ENCODE results near the gene WDR86. TPM values are rescaled to one million over a fixed set of nuclear protein-coding genes. Genes with fewer than 3 reads are reported as not detected.

WDR86 gene, protein sequence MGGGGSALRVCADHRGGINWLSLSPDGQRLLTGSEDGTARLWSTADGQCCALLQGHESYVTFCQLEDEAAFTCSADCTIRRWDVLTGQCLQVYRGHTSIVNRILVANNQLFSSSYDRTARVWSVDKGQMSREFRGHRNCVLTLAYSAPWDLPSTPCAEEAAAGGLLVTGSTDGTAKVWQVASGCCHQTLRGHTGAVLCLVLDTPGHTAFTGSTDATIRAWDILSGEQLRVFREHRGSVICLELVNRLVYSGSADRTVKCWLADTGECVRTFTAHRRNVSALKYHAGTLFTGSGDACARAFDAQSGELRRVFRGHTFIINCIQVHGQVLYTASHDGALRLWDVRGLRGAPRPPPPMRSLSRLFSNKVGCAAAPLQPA
- not detected for polyA plus RNA-seq (2012; ENCODE audit: insufficient read depth, insufficient read length)

DNA sequence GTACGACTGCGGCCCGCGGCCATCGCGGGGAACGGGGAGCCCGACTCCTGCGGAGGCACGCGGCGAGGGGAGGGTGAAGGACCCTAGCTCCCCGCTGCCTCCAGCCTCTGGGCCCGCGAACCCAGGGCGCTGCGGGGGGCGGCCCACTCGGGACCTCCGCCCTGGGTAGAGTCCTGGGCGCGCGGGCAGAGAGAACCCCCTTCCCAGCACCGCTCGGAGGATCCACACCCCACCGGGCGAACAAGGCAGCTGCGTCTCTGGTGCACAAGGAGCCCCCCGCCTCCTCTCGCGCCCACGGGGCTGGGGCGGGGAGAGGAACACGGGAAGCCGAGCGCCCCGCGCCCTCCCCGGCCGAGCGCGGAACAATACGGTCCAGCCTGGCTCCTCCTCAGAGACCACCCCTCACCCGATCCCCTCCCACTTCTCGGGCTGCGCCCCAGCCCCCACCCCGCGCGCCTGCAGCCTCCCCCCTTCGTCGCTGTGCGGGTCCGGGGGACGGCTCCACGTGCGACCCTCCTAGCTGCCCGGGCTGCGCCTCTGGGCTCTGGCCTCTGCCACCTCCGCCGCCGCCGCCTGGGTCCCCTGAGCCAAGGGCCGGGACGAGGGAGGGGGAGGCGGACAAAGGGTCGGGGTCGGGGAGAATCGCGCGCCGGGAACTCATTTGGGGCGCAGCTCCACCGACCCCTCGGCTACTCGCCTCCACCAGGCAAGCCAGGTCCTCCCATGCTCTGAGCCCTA lies at the start of gene WDR86:
TSS of gene WDR86 (minus strand) at position 372 of the 738 bp plus-strand sequence. CDS start 449 bp downstream, outside the sequence.
- DNase-seq (ENCODE audit: low read depth, low spot score): no peak
- H3K4me3 ChIP-seq (ENCODE audit: low read length): no peak within 1 kb of the TSS

DNA sequence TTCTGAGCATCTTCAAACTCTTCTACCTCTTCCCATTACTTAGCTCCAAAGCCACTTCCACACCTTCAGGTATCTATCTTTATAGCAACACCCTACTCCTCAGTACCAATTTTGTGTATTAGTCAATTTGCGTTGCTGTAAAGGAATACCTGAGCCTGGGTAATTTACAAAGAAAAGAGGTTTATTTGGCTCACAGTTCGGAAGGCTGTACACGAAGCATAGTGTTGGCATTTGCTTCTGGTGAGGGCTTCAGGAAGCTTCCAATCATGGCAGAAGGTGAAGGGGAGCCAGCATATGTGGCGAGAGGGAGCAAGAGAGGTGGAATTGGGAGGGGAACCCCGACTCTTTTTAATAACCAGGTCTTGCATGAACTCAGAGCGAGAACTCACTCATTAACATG lies 47.7 kb upstream of the WDR86 start:
- no peak for DNase-seq (ENCODE audit: low read depth, low spot score)
- H3K4me3 ChIP-seq (ENCODE audit: low read length): no peak overlapping the region

DNA sequence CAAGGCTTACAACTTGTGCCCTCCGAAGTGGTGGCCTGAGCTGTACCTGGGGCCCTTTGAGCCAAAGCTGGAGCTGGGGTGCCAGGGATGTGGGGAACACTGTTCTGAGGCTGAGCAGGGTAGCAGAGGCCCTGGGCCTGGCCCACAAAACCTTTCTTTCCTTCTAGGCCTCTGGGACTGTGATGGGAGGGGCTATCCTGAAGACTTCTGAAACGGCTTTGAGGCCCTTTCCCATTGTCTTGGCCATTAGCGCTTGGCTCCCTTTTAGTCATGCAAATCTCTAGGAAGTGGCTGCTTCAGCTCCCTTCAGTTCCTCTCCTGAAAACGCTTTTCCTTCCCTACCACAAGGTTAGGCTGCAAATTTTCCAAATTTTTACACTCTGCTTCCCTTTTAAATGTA lies 46.9 kb upstream of the WDR86 start:
- no peak overlapping the region for H3K4me3 ChIP-seq (ENCODE audit: low read length)
- no peak for DNase-seq (ENCODE audit: low read depth, low spot score)

DNA sequence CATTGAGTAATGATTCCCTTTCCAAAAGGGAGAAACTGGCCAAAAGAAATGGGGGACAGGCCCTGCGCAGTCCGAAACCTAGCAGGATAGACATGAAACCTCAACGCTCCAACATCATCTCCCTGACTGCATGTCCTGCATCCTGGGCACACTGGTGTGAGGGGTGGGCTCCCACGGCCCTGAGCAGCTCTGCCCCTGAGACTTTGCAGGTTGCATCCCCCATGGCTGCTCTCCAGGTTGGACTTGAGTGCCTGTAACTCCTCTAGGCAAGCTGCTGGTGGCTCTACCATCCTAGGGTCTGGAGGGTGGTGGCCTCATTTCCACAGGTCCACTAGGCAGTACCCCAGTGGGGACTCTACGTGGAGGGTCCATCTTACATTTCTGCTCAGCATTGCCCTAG lies 46.4 kb upstream of the WDR86 start:
- DNase-seq (ENCODE audit: low read depth, low spot score): no peak
- no peak overlapping the region for H3K4me3 ChIP-seq (ENCODE audit: low read length)

DNA sequence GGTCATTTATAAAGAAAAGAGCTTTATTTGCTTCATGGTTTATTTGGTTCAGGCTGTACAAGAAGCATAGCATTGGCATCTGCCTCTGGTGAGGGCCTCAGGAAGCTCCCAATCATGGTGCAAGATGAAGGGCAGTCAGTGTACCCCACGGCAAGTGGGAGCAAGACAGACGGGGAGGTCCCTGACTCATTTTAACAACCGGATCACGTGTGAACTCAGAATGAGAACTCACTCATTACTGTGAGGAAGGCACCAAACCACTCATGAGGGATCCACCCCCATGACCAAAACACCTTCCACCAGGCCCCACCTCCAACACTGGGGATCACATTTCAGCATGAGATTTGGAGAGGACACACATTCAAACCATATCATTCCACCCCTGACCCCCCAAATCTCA lies 45.9 kb upstream of the WDR86 start:
- no peak overlapping the region for H3K4me3 ChIP-seq (ENCODE audit: low read length)
- DNase-seq (ENCODE audit: low read depth, low spot score): no peak

DNA sequence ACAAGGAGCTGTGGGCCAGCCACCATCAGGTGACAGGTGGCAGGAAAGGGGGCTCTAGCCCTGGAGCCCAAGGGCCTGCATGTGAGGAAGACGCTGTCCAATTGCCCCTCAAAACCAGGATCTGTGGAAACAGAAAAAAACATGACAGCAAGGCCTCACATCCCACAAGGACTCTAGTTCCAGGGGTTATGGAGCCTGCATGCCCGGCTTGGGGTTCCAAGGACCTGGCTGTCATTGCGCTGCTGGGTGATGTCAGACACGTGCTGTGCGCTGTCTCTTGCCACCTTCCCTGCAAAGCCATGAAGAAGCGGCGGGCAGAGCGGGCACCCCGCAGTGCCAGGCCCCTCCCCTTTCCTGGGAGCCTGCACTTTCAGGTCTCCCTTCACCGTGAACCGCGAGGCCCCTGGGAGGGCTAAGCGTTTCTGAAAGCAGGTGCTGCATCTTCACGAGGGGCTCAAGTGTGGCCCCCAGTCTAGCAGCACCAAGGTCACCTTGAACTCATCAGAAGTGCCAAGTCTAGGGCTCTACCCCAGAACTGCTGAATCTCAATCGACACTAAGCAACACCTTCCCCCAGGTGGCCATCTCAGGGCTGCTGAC lies 45.2 kb upstream of the WDR86 start:
- H3K4me3 ChIP-seq (ENCODE audit: low read length): no peak overlapping the region
- no peak for DNase-seq (ENCODE audit: low read depth, low spot score)

DNA sequence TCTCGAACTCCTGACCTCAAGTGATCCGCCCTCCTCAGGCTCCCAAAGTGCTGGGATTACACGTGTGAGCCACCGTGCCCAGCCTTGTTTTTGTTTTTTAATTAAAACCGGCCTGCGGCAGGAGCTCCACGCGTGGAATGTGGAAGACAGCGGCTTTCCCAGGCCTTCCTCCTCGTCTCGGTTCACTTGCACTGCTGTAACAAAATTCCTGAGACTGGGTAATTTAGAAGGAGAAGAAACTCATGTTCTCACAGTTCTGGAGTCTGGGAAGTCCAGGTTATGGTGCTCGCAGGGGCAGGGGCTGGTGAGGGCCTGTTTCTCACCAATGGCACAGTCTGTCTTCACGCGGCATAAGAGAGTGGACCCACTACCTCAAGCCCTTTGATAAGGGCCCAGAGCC lies 44.5 kb upstream of the WDR86 start:
- H3K4me3 ChIP-seq (ENCODE audit: low read length): no peak overlapping the region
- DNase-seq (ENCODE audit: low read depth, low spot score): no peak

DNA sequence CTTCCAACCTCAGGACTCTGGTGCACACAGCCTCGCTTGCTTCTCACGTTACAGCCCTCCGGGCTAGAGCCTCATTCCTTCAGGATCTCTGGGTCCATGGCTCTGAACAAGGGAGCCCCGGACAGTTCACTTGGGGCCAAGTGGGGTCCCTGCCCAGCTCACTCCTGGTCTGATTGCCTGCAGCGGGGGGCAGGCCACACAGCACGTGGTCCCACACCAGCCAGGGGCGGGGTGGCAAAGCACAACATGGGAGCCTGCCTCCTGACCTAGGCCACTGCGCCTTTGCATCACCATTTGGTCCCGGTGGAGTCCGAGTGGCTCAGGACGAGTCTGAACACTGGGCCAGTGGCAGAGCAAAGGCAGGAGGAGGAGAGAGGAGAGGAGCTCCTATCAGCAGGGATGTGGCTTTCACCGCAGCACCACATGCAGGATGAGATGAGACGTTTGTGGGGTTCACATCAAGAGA lies 43.5 kb upstream of the WDR86 start:
- H3K4me3 ChIP-seq (ENCODE audit: low read length): no peak overlapping the region
- peak; percentile 83 for DNase-seq (ENCODE audit: low read depth, low spot score)

DNA sequence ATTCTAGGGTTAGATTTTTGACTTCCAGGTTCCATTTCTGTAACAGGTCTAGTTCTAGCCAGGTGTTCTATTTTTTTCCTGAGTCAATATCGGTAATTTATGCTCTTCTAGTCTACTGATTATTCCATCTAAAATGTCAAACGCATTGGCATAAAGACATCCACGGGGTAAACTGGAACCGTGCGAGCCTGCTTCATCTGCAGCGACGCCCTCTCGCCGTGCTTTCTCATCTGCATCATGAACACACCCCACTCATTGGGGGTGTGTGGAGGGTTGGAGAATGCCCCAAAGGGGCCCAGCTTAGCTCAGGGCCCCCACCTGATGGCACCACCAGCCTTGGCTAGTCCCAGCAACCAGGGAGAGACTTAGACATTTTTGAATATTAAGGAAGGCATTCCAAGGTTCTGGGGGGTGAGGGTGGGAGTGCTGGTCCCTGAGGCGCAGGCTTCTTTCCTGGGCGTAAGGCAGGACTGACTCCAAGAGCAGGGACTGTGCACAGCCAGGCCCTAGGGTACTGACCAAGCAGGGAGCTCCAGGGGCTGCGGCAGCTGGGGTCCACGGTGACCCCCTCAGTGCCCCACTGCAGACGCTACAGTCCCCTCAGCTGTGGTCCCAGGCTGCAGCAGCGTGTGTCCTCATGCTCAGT lies 43.0 kb upstream of the WDR86 start:
- DNase-seq (ENCODE audit: low read depth, low spot score): no peak

DNA sequence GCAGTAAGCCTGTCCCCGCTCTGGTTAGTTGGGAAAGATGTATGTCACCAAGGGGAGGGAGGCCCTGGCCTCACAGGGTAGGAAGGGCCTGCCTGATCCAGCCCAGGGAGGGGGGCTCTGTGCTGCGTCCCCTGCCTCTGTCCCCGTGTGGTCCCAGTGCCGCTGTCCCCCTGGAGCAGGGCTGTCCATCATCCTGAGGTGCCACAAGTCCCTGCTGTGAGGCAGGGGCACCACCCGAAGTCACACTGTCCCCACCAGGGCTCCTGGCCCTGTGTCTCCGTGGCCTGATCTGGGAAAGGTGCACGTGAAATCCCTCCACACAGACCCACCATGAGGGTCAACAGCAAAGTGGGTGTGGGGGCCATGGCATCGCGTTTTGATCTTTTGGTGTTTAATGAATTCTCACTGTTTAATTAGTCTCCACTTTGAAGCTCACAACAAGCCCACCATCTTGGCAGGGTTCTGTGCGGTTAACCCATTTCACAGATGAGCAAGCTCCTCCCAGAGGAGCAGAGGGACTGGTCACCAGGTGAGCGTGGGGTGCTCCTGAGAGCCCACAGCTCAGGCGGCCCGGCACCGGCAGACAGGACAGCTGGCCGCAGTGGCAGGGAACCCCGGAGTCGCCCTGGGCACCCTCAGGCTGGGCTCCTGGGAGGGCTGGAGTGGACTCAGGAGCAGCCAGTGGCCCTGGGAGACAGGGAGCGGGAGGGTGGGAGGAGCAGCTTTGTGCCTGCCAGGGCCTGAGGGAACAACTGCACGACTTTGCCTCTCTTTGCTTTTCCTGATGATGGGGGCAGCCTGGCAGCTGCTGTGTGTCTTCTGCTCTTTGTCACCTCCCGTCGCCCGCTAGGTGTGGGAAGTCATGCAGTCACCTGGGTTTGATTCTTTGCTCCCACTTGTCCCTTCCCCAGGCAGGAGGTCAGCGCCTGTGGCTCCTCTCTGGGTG lies 42.1 kb upstream of the WDR86 start:
- no peak overlapping the region for H3K4me3 ChIP-seq (ENCODE audit: low read length)
- no peak for DNase-seq (ENCODE audit: low read depth, low spot score)

More for the DNA sequence above, 43.0 kb upstream of the WDR86 start:
- no peak overlapping the region for H3K4me3 ChIP-seq (ENCODE audit: low read length)

DNA sequence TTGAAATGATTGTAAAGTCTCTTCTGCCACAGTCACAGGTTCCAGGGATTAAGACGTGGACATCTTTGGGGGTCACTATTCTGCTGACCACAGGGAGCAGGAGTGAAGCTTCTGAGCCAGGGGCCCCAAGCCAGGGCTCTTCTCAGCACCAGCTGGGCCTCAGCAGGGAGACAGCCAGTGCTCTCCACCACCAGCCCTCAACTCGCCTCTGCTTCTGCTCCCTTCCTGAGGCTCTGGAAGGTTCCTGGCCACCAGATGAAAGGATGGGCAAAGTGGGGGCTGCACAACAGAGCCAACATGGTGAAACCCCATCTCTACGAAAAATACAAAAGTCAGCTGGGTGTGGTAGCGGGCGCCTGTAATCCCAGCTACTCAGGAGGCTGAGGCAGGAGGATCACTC lies 41.3 kb upstream of the WDR86 start:
- no peak for DNase-seq (ENCODE audit: low read depth, low spot score)
- no peak overlapping the region for H3K4me3 ChIP-seq (ENCODE audit: low read length)

DNA sequence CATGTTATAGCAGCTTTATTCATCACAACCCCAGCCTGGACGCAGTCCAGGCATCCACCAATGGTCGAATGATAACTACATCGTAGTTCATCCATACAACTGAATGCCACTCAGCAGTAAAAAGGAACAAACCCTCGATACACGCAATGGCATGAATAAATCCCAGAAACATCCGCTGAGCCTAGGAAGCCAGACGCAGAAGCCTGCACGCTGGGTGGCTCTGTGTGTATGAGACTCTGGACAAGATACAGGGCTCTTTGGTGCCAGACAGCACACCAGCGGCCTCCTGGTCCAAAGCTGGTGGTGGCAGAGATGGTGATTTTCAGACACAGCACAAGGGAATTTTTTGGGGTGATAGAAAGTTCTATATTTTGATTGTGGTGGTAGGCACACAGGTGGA lies 40.2 kb upstream of the WDR86 start:
- no peak for DNase-seq (ENCODE audit: low read depth, low spot score)
- no peak overlapping the region for H3K4me3 ChIP-seq (ENCODE audit: low read length)

DNA sequence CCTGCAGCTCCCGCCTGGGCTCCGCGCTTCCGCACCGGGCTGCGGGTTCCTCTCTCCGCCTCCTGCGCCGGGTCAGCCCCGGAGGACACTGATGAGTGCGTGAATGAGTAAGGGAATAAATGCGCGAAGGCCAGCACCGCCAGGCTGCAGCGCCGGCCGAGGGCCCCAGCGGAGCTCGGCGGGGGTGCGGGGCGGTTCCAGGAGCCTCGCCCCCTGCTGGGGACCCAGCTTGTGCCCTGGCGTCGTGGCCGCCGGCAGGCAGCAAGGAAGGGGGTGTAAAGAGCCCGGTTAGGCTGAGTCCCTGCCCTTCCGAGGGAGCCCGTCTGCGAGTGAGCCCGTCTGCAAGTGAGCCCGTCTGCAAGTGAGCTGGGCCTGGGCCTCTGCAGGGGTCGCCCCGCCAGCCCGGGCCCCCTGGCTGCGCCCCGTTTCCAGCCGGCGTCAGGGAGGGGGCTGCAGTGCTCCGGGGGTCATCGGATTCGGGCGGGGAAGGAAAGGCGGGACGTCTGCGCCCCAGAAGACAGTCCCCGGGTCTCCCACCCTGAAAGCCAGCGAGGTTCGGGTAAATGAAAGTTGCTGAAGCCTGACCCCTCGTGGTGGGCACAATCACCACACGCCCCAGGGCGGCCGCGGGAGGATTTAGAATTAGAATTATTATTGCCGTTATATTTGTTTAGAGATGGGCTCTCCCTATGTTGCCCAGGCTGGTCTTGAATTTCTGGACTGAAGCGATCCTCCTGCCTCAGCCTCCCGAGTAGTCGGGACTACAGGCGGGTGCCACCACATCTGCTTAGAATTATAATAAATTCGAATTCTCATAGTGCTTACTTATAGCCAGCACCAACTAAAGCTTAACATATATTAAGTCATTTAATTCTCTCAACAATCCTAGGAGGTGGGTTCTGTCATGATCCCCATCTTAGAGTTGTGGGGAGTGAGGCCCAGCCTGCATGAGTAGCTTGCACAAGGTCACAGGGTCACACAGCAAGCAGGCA lies 38.7 kb upstream of the WDR86 start:
- peak overlapping the region; percentile 41 for H3K4me3 ChIP-seq (ENCODE audit: low read length)
- peak; percentile 51 for DNase-seq (ENCODE audit: low read depth, low spot score)

DNA sequence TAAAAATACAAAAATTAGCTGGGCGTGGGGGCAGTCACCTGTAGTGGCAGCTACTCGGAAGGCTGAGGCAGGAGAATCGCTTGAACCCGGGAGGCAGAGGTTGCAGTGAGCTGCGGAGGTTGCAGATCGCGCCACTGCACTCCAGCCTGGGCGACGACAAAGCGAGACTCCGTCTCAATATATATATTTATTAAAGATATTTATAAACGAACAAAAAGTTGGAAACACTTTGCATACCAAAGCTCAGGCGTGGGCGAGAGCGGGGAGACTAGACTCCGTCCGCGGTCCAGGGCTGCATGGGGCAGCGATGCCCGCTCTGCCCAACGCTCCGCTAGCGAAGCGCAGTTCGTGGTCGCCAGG lies 38.0 kb upstream of the WDR86 start:
- H3K4me3 ChIP-seq (ENCODE audit: low read length): no peak overlapping the region
- DNase-seq (ENCODE audit: low read depth, low spot score): no peak

DNA sequence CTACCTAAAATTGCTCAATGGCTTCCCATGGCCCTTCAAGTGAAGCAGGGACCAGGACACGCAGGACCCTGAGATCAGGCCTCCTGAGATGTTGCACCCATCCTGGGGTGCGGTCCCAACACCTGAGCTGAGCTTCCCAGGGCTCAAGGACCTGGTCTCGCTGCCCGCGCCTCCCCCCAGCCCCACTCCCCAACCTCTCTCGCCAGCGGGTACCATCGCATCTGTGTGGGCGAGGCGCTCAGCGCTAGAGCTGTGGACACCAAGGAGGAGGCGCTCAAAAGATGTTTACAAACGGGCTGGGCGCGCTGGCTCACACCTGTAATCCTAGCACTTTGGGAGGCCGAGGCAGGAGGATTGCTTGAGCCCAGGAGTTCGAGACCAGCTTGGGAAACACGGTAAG lies 37.5 kb upstream of the WDR86 start:
- DNase-seq (ENCODE audit: low read depth, low spot score): no peak
- H3K4me3 ChIP-seq (ENCODE audit: low read length): no peak overlapping the region

DNA sequence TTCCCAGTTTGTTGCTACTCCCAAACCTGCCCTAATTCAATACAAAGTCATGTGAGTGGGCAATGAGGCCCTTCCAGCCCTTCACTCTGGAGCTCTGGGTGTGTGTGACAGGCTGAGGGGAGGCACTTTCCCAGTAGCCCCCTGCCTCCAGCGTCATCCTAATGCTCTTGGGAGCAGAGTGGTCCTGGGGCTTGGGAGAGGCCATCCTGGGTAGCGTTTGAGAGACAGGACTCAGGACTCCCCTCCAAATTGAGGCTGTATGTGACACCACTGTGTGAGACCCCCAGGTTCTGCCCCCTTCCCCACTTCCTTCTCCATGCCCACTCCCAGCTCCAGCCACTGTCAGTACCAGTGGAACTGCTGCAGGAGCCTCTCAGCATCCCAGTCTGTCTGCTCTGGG lies 36.6 kb upstream of the WDR86 start:
- DNase-seq (ENCODE audit: low read depth, low spot score): no peak
- no peak overlapping the region for H3K4me3 ChIP-seq (ENCODE audit: low read length)

DNA sequence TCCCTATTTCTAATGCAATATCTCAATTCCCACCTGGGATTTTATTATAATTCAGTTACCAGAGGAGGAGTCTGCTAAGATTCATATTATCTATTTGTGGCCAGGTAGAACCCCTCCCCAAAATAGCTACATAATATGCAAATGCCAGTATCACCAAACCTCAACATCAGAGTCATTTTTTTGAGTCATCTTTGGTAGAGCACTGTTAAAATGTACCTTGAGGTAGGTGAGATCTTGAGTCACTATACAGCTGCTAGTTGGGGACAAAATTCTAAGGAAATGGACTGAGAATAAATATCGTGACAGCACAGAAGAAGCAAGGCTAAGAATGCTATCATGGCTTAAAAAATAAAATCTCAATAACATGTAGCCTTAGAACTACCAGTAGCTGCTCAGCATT lies 34.8 kb upstream of the WDR86 start:
- DNase-seq (ENCODE audit: low read depth, low spot score): no peak
- no peak overlapping the region for H3K4me3 ChIP-seq (ENCODE audit: low read length)
